Measurements from ENCODE around the gene HIGD1A.

GRCh38 chr3:42752441-42752840 lies 51.8 kb downstream of the HIGD1A start:
- TF ChIP-seq CTCF (conservative IDR thresholded peaks at IDR 0.05) (no peak), ZFX (IDR thresholded peaks at IDR 0.05) (no peak)

Measured in C4-2B (cell line).